ENCODE results near the gene GSK3B.

The GSK3B gene

DNA sequence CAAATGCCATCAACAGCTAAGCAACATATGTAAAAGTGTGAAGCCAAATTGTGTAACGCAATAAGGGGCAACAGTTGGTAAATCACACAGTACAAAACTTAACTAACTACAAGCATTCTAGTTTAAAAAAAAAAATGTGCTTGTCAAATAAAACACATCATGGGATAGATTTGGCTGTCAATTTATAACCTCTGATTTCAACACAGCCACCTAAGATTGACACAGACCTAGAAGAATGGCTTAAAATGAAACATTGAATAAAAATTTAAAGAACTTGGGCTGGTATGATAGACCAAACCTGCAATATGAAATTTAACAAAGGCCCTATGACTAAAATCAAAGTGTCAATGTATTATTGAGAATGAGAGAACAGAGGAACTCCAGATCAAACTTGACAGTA lies 164.0 kb downstream of the GSK3B start:
- H3K4me3 ChIP-seq (ENCODE audit: low read depth, low read length), result no peak overlapping the region
- TF ChIP-seq, protein P1, sequence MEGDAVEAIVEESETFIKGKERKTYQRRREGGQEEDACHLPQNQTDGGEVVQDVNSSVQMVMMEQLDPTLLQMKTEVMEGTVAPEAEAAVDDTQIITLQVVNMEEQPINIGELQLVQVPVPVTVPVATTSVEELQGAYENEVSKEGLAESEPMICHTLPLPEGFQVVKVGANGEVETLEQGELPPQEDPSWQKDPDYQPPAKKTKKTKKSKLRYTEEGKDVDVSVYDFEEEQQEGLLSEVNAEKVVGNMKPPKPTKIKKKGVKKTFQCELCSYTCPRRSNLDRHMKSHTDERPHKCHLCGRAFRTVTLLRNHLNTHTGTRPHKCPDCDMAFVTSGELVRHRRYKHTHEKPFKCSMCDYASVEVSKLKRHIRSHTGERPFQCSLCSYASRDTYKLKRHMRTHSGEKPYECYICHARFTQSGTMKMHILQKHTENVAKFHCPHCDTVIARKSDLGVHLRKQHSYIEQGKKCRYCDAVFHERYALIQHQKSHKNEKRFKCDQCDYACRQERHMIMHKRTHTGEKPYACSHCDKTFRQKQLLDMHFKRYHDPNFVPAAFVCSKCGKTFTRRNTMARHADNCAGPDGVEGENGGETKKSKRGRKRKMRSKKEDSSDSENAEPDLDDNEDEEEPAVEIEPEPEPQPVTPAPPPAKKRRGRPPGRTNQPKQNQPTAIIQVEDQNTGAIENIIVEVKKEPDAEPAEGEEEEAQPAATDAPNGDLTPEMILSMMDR (IDR thresholded peaks at IDR 0.05; ENCODE audit: borderline replicate concordance, insufficient read depth, low read depth, low read length), result no peak

DNA sequence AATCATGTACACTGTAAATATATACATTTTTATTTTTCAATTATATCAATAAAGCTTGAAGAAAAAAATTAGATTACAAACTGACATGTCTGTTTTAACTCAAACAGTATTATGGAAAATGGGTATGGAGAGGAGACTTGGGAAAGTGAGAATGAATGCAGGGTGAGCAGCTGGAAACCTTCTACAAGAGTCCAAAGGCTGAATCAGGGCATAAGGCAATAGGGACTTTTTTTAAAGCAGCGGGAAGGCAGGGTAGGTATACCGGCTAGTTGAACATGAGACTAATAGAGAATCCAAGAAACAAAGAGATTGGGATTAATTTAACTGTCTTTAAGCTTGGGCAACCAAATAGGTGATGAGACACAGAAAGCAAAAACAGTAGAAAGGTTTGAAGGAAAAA lies 167.1 kb downstream of the GSK3B start:
- TF ChIP-seq, protein P1 (IDR thresholded peaks at IDR 0.05; ENCODE audit: borderline replicate concordance, insufficient read depth, low read depth, low read length), result no peak
- no peak overlapping the region for H3K4me3 ChIP-seq (ENCODE audit: low read depth, low read length)

DNA sequence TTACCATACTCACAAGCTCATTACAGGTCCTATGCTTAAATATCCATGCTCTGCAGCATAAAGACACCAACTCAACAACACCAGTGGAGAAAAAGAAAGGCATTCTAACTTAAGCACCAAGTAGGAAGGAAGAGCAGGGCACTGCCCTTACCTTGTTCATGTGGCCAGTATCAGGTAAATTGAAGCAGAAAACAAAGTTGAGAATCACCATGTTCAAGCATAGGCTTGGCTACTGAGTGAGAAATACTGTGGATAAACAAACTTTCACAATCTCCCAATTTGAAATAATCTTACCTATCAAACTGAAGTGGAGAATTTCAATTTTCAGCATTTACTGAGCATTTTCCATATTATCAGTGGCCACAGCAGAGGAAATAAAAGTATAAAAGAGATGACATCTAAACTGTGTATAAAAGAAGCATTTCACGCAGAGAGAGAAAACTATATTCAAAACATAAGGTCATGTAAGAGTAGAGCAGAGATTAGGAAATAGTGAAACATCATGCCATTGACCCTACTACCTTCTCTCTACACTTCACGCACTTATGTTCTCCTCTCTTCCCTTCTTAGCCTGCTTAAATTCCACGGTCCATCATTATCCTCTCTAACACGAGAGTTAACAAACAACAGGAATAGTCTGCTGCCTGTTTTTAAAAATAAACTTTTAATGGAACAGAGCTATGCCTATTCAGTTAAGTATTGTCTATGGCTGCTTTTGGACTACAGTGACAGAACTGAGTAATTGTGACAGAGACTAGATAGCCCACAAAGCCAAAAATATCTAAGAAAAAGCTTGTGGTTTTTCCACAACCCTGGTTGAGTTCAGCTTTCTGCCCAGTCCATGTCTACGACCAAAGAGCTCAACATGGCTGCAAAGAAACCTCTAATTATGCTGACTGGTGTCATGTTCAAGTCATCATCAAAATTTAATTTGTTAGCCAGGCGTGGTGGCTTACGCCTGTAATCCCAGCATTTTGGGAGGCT lies 169.8 kb downstream of the GSK3B start:
- TF ChIP-seq, protein P1 (IDR thresholded peaks at IDR 0.05; ENCODE audit: borderline replicate concordance, insufficient read depth, low read depth, low read length), result no peak

DNA sequence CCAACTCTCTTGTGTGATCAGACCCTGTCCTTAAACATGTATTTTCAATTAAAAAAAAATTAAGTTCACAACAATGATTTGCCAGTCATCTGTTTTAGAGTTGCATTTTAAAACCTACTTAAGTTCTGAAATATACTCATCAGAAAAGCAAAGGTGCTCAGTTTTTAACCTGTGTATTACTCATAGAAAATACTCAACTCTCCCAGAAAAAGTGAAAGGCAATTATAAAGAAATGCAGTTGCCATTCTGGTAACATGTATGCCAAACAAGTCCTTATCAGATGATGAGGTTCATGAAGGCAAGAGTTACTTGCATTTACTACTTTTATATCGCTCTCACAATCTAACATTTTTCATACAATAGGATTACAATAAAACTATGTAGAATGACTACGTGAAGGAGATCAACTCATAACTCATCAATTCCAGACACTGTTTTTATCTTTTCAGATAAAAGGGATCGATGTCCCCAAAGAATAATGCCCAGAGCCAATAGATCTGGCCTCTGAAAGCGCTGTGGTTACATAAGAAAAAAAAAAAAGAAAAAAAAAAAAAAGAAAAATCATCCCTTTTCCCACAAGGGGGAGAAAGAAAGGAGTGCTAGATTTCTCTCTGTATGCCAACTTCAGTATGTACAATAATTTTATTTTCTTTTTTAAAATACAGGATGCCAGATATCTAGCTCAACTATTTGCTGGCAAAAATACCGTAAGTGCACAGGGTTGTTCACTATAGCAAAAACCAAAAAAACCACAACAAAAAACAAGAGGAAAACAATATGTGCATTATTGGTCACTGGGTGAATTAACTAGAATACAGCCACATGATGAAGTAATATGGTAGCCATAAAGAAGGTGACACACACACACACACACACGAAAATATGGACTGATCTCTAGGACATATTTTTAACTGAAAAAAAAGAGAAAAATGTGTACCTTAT lies 175.0 kb downstream of the GSK3B start:
- TF ChIP-seq, protein P1 (IDR thresholded peaks at IDR 0.05; ENCODE audit: borderline replicate concordance, insufficient read depth, low read depth, low read length), result no peak
- no peak overlapping the region for H3K4me3 ChIP-seq (ENCODE audit: low read depth, low read length)

More for the DNA sequence above, 169.8 kb downstream of the GSK3B start:
- H3K4me3 ChIP-seq (ENCODE audit: low read depth, low read length), result no peak overlapping the region

DNA sequence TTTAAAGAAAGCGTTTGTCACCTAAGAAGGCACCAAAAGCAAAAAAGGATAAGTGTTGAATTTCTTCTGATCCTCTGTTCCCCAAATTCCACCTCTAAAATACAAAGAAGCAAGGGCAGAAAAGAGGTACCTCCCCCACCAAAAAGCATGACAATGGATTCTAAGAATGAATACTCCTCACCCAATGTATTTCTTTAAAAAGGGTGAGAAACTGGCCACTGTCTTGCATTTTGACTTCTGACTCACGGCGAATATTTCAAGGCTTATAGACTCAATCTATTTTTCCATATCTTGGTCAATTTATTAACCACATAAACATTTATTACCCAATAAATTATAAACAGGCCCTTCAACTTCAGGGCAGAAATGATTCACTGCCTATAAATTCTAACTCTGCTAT lies 181.2 kb downstream of the GSK3B start:
- TF ChIP-seq, protein P1 (IDR thresholded peaks at IDR 0.05; ENCODE audit: borderline replicate concordance, insufficient read depth, low read depth, low read length), result no peak
- H3K4me3 ChIP-seq (ENCODE audit: low read depth, low read length), result no peak overlapping the region

DNA sequence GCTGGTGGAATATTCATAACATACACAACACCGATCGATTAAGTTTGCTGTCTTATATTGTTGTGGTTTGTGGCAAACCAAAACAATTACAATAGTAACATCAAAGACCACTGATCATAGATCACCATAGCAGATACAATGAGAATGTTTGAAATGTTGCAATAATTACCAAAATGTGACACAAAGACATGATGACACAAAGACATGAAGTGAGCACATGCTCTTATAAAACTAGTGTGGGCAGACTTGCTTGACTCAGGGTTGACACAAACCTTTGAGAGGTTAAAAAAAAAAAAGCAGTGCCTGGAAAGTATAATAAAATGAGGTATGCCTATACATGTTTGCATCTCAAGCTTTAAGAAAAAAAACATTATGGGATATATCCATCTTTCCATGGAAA lies 182.0 kb downstream of the GSK3B start:
- TF ChIP-seq, protein P1 (IDR thresholded peaks at IDR 0.05; ENCODE audit: borderline replicate concordance, insufficient read depth, low read depth, low read length), result no peak
- H3K4me3 ChIP-seq (ENCODE audit: low read depth, low read length), result no peak overlapping the region

All from GM12875 (cell line).